ENCODE results near the gene SAE1.
"Not testable (repeated sequence)": the region's sequence is repeated elsewhere in the genome, so short reads cannot be mapped to it uniquely, and the experiment has no call there.

SAE1 gene

GRCh38 chr19:47240996-47241918, 110.6 kb downstream of the SAE1 start:
- DNase-seq (ENCODE audit: low read depth): peak; percentile 77

- no peak for DNase-seq (ENCODE audit: low read depth)
Observed at GRCh38 chr19:47241919-47242577, 111.4 kb downstream of the SAE1 start.

- no peak for DNase-seq (ENCODE audit: low read depth)
Observed at GRCh38 chr19:47243364-47243775, 112.7 kb downstream of the SAE1 start.

GRCh38 chr19:47243776-47244547, 113.3 kb downstream of the SAE1 start:
- DNase-seq (ENCODE audit: low read depth): peak; percentile 87

GRCh38 chr19:47247308-47247990, 116.8 kb downstream of the SAE1 start:
- DNase-seq (ENCODE audit: low read depth): peak; percentile 56

- DNase-seq (ENCODE audit: low read depth): not testable (repeated sequence)
Observed at GRCh38 chr19:47253016-47253415, 122.4 kb downstream of the SAE1 start.

GRCh38 chr19:47253467-47253881, 122.8 kb downstream of the SAE1 start:
- no peak for DNase-seq (ENCODE audit: low read depth)

- DNase-seq (ENCODE audit: low read depth): no peak
Observed at GRCh38 chr19:47253970-47254369, 123.3 kb downstream of the SAE1 start.

GRCh38 chr19:47255879-47256692, 125.5 kb downstream of the SAE1 start, which contains the start of gene CCDC9:
TSS of gene CCDC9 (plus strand) at chr19:47256525. CDS start at chr19:47258401, 1,876 bp downstream.
- peak; percentile 85 for DNase-seq (ENCODE audit: low read depth)

GRCh38 chr19:47256693-47257410, 126.2 kb downstream of the SAE1 start:
- peak; percentile 97 for DNase-seq (ENCODE audit: low read depth)

GRCh38 chr19:47257411-47258169, 127.0 kb downstream of the SAE1 start:
- DNase-seq (ENCODE audit: low read depth): no peak

- DNase-seq (ENCODE audit: low read depth): no peak
Observed at GRCh38 chr19:47258434-47258833, 127.8 kb downstream of the SAE1 start.

- DNase-seq (ENCODE audit: low read depth): no peak
Observed at GRCh38 chr19:47258895-47259555, 128.4 kb downstream of the SAE1 start.
